ENCODE data around the gene FAM83E.

The FAM83E gene

GRCh38 chr19:48627865-48628314 lies 13.0 kb upstream of the FAM83E start:
- no peak for DNase-seq

- DNase-seq: no peak
Observed at GRCh38 chr19:48627201-48627864, 12.5 kb upstream of the FAM83E start.

GRCh38 chr19:48625891-48626327 lies 11.0 kb upstream of the FAM83E start:
- DNase-seq: no peak

DNA sequence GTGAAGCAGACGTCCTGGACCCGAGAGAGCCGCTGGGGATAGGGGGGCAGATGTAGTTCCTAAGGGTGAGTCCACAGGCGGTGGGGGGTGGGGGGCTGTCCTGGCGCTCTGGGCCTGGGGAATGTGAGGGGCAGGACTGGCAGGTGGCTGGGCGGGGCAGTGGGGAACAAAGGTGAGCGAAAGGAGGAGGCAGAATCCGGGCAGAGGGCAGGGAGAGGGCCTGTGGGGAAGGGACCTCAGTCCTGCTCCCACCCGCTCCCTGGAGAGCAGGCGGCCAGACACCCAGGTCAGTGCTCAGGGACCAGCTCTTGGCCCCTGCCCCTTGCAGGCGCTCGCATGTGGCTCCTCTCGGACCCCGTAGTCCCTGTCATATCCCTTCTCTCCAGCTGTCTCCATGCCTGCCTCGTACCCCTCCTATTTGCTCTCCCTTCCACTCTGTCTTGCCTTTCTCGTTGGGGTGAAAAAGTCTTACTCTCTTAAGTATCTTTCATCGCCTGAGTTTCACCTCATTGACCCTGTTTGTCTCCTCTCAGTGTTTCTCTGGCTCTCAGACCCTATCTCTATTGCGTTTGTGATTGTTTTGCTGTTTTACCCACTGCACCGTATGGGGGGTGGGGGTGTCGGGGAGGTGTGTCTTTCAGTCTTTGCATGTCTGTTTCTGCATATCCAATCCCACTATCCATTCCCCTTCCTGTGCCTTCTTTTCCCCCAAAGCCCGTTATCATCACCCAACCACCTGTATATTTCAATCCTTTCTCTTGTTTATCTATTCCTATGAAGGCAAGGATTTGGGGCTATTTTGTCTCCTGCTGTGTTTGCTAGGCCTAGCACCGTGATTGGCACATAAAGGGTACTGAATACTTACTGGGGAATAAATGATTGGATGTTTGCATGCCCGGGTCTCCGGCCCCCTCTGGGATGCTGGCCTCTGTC lies 10.2 kb upstream of the FAM83E start:
- no peak for DNase-seq

GRCh38 chr19:48624067-48624594 lies 9.3 kb upstream of the FAM83E start:
- DNase-seq: peak; percentile 100

GRCh38 chr19:48623556-48624066 lies 8.7 kb upstream of the FAM83E start:
- DNase-seq: no peak

- DNase-seq: no peak
Observed at GRCh38 chr19:48619692-48620585, 5.1 kb upstream of the FAM83E start.

GRCh38 chr19:48618916-48619691 lies 4.2 kb upstream of the FAM83E start, which contains the start of the genes RPL18 and SPHK2:
Gene RPL18 (minus strand): TSS chr19:48619178. CDS start chr19:48619143, 35 bp downstream.
Gene SPHK2 (plus strand): TSS chr19:48619506. CDS start chr19:48620515, 1,009 bp downstream.
- DNase-seq: peak; percentile 100

DNA sequence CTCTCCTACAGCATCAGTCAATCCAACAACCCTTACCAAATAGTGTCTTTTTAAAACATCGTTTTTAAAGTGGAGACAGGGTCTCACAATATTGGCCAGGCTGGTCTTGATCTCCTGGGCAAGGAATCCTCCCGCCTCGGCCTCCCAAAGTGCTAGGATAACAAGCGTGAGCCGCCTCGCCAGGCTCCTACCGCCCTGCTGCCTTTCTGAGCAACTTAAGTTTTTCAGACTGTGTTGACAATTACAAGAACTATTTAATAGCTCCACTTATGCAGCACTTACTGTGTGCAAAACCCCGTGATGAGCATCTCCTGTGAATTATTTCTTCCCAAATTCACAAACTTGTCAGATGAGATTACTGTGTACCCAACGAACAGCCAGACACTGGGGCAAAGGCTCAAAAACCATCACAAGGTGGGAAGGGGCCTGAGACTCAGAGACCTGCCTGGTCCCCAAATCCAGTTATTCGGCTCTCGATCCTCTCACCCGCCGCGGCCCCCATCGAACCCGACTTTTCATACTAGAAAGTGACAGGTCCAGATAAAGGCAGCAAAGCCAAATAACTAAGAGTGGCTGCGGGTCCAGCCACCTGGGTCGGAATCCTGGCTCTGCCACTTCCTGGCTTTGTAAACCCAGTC lies 3.5 kb upstream of the FAM83E start:
- DNase-seq: no peak

DNA sequence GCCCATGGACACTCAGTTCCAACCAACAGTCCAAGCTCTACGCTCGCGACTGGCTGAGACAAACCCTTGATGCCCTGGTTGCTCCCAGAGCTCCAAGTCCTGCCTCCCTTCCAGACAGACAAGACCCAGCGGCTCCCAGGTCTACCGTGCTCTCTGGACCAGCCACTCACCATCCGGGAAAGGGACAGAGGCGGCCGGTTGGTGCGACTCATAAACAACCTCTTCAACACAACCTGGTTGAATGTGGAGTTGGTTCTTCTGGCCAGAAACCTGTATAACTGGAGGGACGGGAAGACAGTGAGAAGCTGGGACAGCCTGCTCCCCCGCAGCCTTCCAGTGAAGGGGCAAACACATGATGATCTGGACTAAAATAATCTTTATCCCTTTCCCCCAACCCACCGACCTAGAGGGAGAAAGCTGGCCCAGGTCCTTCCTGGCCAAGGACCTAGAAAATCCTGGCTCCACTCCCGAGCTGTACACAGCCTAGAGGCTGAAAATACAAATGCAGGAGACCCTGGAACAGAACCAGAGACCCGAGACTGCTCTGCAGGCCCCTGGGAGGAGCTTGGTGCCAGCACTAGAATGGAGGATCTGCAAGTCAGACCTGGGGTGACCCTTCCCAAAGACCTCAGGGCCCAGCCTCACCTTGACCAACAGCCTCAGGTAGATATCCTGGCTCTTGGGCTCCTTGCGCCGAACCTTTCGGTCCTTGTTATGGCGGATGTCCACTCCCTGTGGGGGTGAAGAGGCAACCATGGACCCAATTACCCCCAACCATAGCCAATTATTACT lies 2.5 kb upstream of the FAM83E start:
- DNase-seq: no peak

DNA sequence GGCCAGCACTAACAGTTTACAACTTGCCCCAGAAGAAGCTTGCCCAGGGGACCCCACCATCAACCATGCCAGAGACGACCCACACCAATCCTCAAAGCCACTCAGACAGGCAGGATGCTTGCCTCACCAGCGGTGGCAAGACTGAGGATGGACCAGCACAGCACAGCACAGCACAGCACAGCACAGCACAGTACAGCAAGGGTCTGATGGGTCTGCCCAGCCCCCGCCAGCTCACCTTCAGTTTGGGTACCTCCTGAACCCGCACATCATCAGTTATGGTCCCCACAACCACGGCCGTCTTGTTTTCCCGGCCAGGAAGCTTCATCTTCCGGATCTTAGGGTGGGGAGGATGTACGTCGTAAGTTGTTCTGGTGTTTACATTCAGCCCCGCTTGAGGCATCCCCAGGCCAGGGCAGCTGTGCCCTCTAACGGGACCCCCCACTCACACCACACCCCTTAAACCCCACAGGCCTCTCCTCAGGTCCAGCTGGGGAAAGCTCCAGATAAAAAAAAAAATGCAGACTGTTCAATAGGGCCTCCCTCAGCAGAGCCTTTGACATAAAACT lies 1.7 kb upstream of the FAM83E start:
- DNase-seq: no peak

- no peak for DNase-seq
Observed at GRCh38 chr19:48616041-48616436, 1.2 kb upstream of the FAM83E start.

- no peak for DNase-seq
Observed at GRCh38 chr19:48615231-48616040, 560 bp upstream of the FAM83E start.

DNA sequence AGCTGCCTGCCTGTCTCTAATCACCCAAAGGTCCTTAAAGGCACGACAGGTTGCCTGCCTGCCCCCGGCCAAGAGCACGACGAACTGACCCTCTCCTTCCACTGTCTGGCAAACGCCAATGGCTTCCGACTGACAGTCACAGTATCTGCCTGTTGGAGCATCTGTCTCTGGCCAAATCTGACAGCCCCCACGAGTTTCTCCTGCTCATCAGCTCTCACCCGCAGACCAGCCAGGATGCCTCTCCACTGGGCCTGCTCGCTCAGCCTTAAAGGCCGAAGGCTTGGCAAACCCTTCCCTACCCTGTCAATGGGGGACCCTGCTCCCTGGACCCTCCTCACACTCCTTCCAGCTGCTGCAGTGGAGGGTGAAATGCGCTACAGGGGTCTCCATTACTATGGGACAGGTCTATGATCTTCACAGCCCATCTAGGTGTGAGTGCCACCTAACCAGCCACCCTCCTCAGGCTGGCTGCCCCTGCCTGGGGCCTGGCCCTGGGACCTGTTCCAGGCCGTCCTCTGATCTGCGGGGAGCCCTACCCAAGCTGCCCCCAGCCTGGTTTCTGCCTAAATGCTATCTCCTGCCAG lies 932 bp downstream of the FAM83E start:
- DNase-seq: no peak

DNA sequence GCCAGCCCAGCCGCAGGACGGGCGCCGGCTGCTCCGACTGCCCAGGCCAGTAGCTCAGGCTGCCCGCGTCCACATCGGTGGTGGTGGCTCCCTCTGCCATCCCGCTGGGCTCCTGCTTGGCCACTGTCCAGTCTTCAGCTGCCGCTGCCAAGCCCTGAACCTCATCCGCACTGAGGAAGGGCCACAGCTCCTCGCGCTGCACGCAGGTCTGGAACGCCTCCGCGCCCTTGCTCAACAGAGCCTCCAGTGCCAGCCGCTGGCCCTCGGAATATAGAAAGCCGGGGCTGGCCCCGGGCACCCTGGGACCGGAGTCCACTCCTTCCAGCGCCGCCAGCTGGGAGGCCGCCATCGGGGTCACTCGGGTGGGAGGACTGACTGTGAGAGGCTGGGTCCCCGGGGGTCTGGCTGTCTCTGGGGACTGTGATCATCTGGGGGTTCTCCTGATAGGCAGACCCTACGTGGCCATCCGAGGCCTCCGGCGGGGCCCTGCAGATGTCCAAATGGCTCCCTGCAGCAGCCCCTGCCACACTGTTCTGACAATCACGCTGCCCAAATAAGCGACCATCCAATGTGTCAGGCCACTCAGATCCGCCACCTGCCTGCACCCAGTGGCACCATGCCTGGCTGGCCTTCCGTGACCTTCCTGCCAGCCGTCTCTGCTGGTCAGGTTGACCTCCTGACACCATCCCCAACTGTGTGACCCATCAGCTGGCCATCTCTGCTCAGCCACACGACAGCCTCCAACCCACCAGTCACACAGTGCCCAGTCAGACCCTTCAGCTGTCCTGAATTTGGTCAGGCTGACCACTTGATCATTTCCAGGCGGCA lies 1.6 kb downstream of the FAM83E start:
- no peak for DNase-seq

- DNase-seq: no peak
Observed at GRCh38 chr19:48611872-48612271, 3.0 kb downstream of the FAM83E start.

- DNase-seq: no peak
Observed at GRCh38 chr19:48609571-48610108, 5.2 kb downstream of the FAM83E start.

All from NCI-H1436 (cell line).